Measurements from ENCODE around the gene TRPC5OS. TPM values are rescaled to one million over a fixed set of nuclear protein-coding genes. Genes with fewer than 3 reads are reported as not detected.

TRPC5OS gene
- total RNA-seq, 2 donors from 2014 or later = not detected

GRCh38 chrX:111876646-111877045 is 665 bp downstream of the TRPC5OS start:
- H3K4me3 Mint-ChIP-seq = no peak overlapping the region
- Histone ChIP-seq H3K27ac (ENCODE audit: low read depth, low read length) (no peak overlapping the region), H3K36me3 (ENCODE audit: control insufficient read depth, insufficient read depth, low read length) (no peaks in the 10 kb centered on the region), H3K27me3 (ENCODE audit: control insufficient read depth, insufficient read depth, low read length, poor library complexity, severe bottlenecking) (no peaks in the 10 kb centered on the region), H3K4me1 (ENCODE audit: control insufficient read depth, insufficient read depth, low read length) (no peaks in the 10 kb centered on the region), H3K4me3 (ENCODE audit: low read length) (no peak overlapping the region), H3K9ac (ENCODE audit: extremely low read depth, low read length, poor library complexity, severe bottlenecking) (no peak overlapping the region), H3K9me3 (ENCODE audit: control insufficient read depth, low read length) (no peaks in the 10 kb centered on the region)
- DNase-seq = no peak
- no peak overlapping the region for H3K27ac Mint-ChIP-seq
- H3K27me3 Mint-ChIP-seq (ENCODE audit: insufficient read depth) = no peaks in the 10 kb centered on the region
- H3K4me1 Mint-ChIP-seq = peaks cover 6% of the 10 kb centered on the region
- WGBS, 2 experiments (ENCODE audit: insufficient coverage in 1 of 2, insufficient read length in 1 of 2) = no CpG with 5 or more reads among the region's 3 CpGs
- H3K36me3 Mint-ChIP-seq (ENCODE audit: low read depth) = peaks cover 2% of the 10 kb centered on the region
- H3K9me3 Mint-ChIP-seq = peaks cover 2% of the 10 kb centered on the region
- no peak for TF ChIP-seq CTCF (conservative IDR thresholded peaks at IDR 0.05)

GRCh38 chrX:111877681-111878080 is 1.7 kb downstream of the TRPC5OS start:
- WGBS, 2 experiments (ENCODE audit: insufficient coverage in 1 of 2, insufficient read length in 1 of 2) = 97 to 100% methylated on average over 2 to 3 of the region's 3 CpGs
- peaks cover 6% of the 10 kb centered on the region for H3K4me1 Mint-ChIP-seq
- no peaks in the 10 kb centered on the region for H3K27me3 Mint-ChIP-seq (ENCODE audit: insufficient read depth)
- no peak overlapping the region for H3K4me3 ChIP-seq (ENCODE audit: low read length)
- no peak for TF ChIP-seq CTCF (conservative IDR thresholded peaks at IDR 0.05)
- no peaks in the 10 kb centered on the region for H3K4me1 ChIP-seq (ENCODE audit: control insufficient read depth, insufficient read depth, low read length)
- no peak overlapping the region for H3K9ac ChIP-seq (ENCODE audit: extremely low read depth, low read length, poor library complexity, severe bottlenecking)
- no peaks in the 10 kb centered on the region for H3K9me3 Mint-ChIP-seq
- no peak for DNase-seq
- no peak overlapping the region for H3K4me3 Mint-ChIP-seq
- no peaks in the 10 kb centered on the region for H3K36me3 ChIP-seq (ENCODE audit: control insufficient read depth, insufficient read depth, low read length)
- H3K9me3 ChIP-seq (ENCODE audit: control insufficient read depth, low read length) = no peaks in the 10 kb centered on the region
- H3K27me3 ChIP-seq (ENCODE audit: control insufficient read depth, insufficient read depth, low read length, poor library complexity, severe bottlenecking) = no peaks in the 10 kb centered on the region
- no peaks in the 10 kb centered on the region for H3K36me3 Mint-ChIP-seq (ENCODE audit: low read depth)
- H3K27ac Mint-ChIP-seq = no peak overlapping the region
- no peak overlapping the region for H3K27ac ChIP-seq (ENCODE audit: low read depth, low read length)

GRCh38 chrX:111880735-111881134 is 4.8 kb downstream of the TRPC5OS start:
- no peak overlapping the region for H3K4me3 ChIP-seq (ENCODE audit: low read length)
- Mint-ChIP-seq H3K27ac (no peak overlapping the region), H3K36me3 (ENCODE audit: low read depth) (no peaks in the 10 kb centered on the region), H3K4me3 (no peak overlapping the region), H3K9me3 (no peaks in the 10 kb centered on the region), H3K27me3 (ENCODE audit: insufficient read depth) (no peaks in the 10 kb centered on the region), H3K4me1 (peaks cover 3% of the 10 kb centered on the region)
- DNase-seq = no peak
- H3K4me1 ChIP-seq (ENCODE audit: control insufficient read depth, insufficient read depth, low read length) = no peaks in the 10 kb centered on the region
- H3K9ac ChIP-seq (ENCODE audit: extremely low read depth, low read length, poor library complexity, severe bottlenecking) = no peak overlapping the region
- TF ChIP-seq CTCF (conservative IDR thresholded peaks at IDR 0.05) = no peak
- H3K27me3 ChIP-seq (ENCODE audit: control insufficient read depth, insufficient read depth, low read length, poor library complexity, severe bottlenecking) = no peaks in the 10 kb centered on the region
- no peaks in the 10 kb centered on the region for H3K9me3 ChIP-seq (ENCODE audit: control insufficient read depth, low read length)
- no peak overlapping the region for H3K27ac ChIP-seq (ENCODE audit: low read depth, low read length)
- 92% methylated on average over 1 of the region's 1 CpG; no CpG with 5 or more reads in 1 of the 2 experiments for WGBS, 2 experiments (ENCODE audit: insufficient coverage in 1 of 2, insufficient read length in 1 of 2)
- no peaks in the 10 kb centered on the region for H3K36me3 ChIP-seq (ENCODE audit: control insufficient read depth, insufficient read depth, low read length)
